Upper lobe of left lung (tissue), 6 donors: Measurements from ENCODE around the gene MAP3K2. TPM values are rescaled to one million over a fixed set of nuclear protein-coding genes. Genes with fewer than 3 reads are reported as not detected.

Experiments used
- ATAC-seq, 2 donors: fragments of 200-7000 bp; cut with Tn5 transposase; one replicate each; pipeline ENCODE4 v1.9.1; 2022; ENCODE audit warnings: mild to moderate bottlenecking in 2 of 2, moderate library complexity in 2 of 2; ENCODE audit not compliant: low FRiP score in 2 of 2
- DNase-seq, 2 donors: peaks; one replicate each; pipeline ENCODE4 v3.0.0-alpha.2; 2019 to 2020
- H3K27ac ChIP-seq, 4 donors: fragments of 200-600 bp; sonication (generic); one replicate each; pipeline ENCODE4 v1.5.1; 2016 to 2019
- H3K27me3 ChIP-seq, 4 donors: fragments of 200-600 bp; sonication (generic); one replicate each; pipeline ENCODE4 v1.5.1; 2017 to 2019
- H3K36me3 ChIP-seq, 4 donors: fragments of 200-600 bp; sonication (generic); one replicate each; pipeline ENCODE4 v1.5.1; 2016 to 2019
- H3K4me1 ChIP-seq, 4 donors: fragments of 200-600 bp; sonication (generic); one replicate each; pipeline ENCODE4 v1.5.1; 2018 to 2019
- H3K4me3 ChIP-seq, 4 donors: fragments of 200-600 bp; sonication (generic); one replicate each; pipeline ENCODE4 v1.5.1; 2017 to 2019; ENCODE audit warnings: mild to moderate bottlenecking in 2 of 4, moderate library complexity in 1 of 4
- H3K9me3 ChIP-seq, 4 donors: fragments of 200-600 bp; sonication (generic); one replicate each; pipeline ENCODE4 v1.5.1; 2018 to 2019
- EP300 ChIP-seq, 4 donors: sonication (generic); formaldehyde crosslinking; IDR thresholded peaks; one replicate each; pipeline ENCODE4 v1.5.1; 2017; ENCODE audit warnings: antibody characterized with exemption in 4 of 4, control low read depth in 2 of 4
- POLR2A ChIP-seq, 4 donors: fragments of 450-650 bp; IDR thresholded peaks; one replicate each; pipeline ENCODE4 v1.5.1; 2016 to 2017; ENCODE audit warnings: antibody characterized with exemption in 4 of 4, mild to moderate bottlenecking in 2 of 4
- POLR2AphosphoS5 ChIP-seq, 2 donors: sonication (generic); formaldehyde crosslinking; IDR thresholded peaks; one replicate each; pipeline ENCODE4 v1.5.1; 2017; ENCODE audit warnings: antibody characterized with exemption in 2 of 2
- WGBS, 2 donors: methylation state at CpG; one replicate each; pipeline ENCODE4 v1.1.5; 2017 to 2018; 5-methylcytosine and 5-hydroxymethylcytosine counted together
- total RNA-seq, 6 donors: library from RNA; depleted of rRNA in 4 of 6; stranded (reverse); fragments of >200 nt in 4 of 6; gene quantifications; one replicate each; pipeline versions ENCODE4 v1.1.0 to v1.2.1, GENCODE V29; 2016 to 2021
- TF ChIP-seq, protein P1 (sequence below), 6 experiments: fragments of 450-650 bp in 4 of 6; fragments of 200-600 bp in 2 of 6; sonication (generic) in 2 of 6; IDR thresholded peaks; one replicate each; pipeline ENCODE4 v1.5.1; 2016 to 2019; ENCODE audit warnings: antibody characterized with exemption in 6 of 6
- donor health status: DM: no; HTN: no; CAD: no; lungs with moderate emphysema.
- donor health status: DM: no; HTN: yes; CAD: no; lungs with severe emphysema.

Gene MAP3K2
- total RNA-seq, 6 donors from 2014 or later, result 43.0 to 79.2 (median 66.9) TPM

DNA sequence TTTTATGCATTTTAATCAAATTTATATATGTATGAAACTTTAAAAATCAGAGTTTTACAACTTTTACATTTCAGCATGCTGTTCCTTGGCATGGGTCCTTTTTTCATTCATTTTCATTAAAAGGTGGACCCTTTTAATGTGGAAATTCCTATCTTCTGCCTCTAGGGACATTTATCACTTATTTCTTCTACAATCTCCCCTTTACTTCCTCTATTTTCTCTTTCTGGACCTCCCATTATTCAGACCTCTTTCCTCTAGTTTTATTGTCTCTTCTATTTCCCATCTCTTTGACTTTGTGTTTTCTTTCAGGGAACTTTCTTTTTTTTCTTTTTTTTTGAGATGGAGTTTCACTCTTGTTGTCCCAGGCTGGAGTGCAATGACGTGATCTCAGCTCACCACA is 36.1 kb upstream of the MAP3K2 start:
- H3K27me3 ChIP-seq, result peaks cover 0 to 21% (median 8%) of the 10 kb centered on the region in 4 donors
- H3K36me3 ChIP-seq, result no peaks in the 10 kb centered on the region
- no peak overlapping the region for H3K27ac ChIP-seq
- DNase-seq (no peak), ATAC-seq (no peak)
- H3K4me3 ChIP-seq, result peak overlapping the region in 3 of 4 donors; percentile 26 to 43 (median 29)
- H3K9me3 ChIP-seq, result no peaks in the 10 kb centered on the region
- peaks cover 11 to 18% (median 14%) of the 10 kb centered on the region in 4 donors for H3K4me1 ChIP-seq
- WGBS, 2 donors, result 45 to 69% methylated on average over 1 of the region's 1 CpG
- TF ChIP-seq, protein P1, sequence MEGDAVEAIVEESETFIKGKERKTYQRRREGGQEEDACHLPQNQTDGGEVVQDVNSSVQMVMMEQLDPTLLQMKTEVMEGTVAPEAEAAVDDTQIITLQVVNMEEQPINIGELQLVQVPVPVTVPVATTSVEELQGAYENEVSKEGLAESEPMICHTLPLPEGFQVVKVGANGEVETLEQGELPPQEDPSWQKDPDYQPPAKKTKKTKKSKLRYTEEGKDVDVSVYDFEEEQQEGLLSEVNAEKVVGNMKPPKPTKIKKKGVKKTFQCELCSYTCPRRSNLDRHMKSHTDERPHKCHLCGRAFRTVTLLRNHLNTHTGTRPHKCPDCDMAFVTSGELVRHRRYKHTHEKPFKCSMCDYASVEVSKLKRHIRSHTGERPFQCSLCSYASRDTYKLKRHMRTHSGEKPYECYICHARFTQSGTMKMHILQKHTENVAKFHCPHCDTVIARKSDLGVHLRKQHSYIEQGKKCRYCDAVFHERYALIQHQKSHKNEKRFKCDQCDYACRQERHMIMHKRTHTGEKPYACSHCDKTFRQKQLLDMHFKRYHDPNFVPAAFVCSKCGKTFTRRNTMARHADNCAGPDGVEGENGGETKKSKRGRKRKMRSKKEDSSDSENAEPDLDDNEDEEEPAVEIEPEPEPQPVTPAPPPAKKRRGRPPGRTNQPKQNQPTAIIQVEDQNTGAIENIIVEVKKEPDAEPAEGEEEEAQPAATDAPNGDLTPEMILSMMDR (IDR thresholded peaks at IDR 0.05), result peak in 1 of 6 experiments; percentile 5
- no peak for TF ChIP-seq EP300 (IDR thresholded peaks at IDR 0.05)
- no peak for TF ChIP-seq POLR2AphosphoS5 (IDR thresholded peaks at IDR 0.05)
- TF ChIP-seq POLR2A (IDR thresholded peaks at IDR 0.05), result no peak

DNA sequence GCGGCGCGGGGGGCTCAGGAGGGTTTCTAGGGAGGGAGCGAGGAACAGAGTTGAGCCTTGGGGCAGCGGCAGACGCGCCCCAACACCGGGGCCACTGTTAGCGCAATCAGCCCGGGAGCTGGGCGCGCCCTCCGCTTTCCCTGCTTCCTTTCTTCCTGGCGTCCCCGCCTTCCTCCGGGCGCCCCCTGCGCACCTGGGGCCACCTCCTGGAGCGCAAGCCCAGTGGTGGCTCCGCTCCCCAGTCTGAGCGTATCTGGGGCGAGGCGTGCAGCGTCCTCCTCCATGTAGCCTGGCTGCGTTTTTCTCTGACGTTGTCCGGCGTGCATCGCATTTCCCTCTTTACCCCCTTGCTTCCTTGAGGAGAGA is 35.7 kb upstream of the MAP3K2 start:
- Histone ChIP-seq H3K4me3 (peak overlapping the region in 3 of 4 donors; percentile 26 to 43 (median 29)), H3K27ac (no peak overlapping the region), H3K9me3 (no peaks in the 10 kb centered on the region), H3K4me1 (peaks cover 11 to 18% (median 14%) of the 10 kb centered on the region in 4 donors), H3K36me3 (no peaks in the 10 kb centered on the region), H3K27me3 (peaks cover 0 to 21% (median 8%) of the 10 kb centered on the region in 4 donors)
- 3 to 7% methylated on average over 17 to 29 of the region's 29 CpGs for WGBS, 2 donors
- TF ChIP-seq, protein P1 (IDR thresholded peaks at IDR 0.05), result no peak
- no peak for TF ChIP-seq POLR2A (IDR thresholded peaks at IDR 0.05)
- no peak for TF ChIP-seq POLR2AphosphoS5 (IDR thresholded peaks at IDR 0.05)
- no peak for TF ChIP-seq EP300 (IDR thresholded peaks at IDR 0.05)
- DNase-seq, result peak in 1 of 2 donors; percentile 85
- ATAC-seq, result peak in 1 of 2 donors; percentile 30

DNA sequence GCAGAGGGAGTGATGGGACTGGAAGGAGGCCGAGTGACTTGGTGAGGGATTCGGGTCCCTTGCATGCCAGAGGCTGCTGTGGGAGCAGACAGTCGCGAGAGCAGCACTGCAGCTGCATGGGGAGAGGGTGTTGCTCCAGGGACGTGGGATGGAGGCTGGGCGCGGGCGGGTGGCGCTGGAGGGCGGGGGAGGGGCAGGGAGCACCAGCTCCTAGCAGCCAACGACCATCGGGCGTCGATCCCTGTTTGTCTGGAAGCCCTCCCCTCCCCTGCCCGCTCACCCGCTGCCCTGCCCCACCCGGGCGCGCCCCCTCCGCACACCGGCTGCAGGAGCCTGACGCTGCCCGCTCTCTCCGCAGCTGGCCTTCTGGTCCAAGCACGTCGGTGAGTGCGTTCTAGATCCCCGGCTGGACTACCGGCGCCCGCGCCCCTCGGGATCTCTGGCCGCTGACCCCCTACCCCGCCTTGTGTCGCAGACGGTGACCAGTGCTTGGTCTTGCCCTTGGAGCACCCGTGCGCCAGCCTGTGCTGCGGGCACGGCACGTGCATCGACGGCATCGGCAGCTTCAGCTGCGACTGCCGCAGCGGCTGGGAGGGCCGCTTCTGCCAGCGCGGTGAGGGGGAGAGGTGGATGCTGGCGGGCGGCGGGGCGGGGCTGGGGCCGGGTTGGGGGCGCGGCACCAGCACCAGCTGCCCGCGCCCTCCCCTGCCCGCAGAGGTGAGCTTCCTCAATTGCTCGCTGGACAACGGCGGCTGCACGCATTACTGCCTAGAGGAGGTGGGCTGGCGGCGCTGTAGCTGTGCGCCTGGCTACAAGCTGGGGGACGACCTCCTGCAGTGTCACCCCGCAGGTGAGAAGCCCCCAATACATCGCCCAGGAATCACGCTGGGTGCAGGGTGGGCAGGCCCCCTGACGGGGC is 35.0 kb upstream of the MAP3K2 start:
- TF ChIP-seq EP300 (IDR thresholded peaks at IDR 0.05) (no peak), POLR2AphosphoS5 (IDR thresholded peaks at IDR 0.05) (no peak), POLR2A (IDR thresholded peaks at IDR 0.05) (no peak)
- TF ChIP-seq, protein P1 (IDR thresholded peaks at IDR 0.05), result no peak
- peaks cover 0 to 21% (median 8%) of the 10 kb centered on the region in 4 donors for H3K27me3 ChIP-seq
- no peaks in the 10 kb centered on the region for H3K9me3 ChIP-seq
- no peak overlapping the region for H3K27ac ChIP-seq
- H3K36me3 ChIP-seq, result no peaks in the 10 kb centered on the region
- 6 to 31% methylated on average over 6 to 18 of the region's 73 CpGs for WGBS, 2 donors
- peak; percentile 54 to 88 for DNase-seq
- peaks cover 11 to 18% (median 14%) of the 10 kb centered on the region in 4 donors for H3K4me1 ChIP-seq
- H3K4me3 ChIP-seq, result peak overlapping the region in 3 of 4 donors; percentile 26 to 43 (median 29)
- peak in 1 of 2 donors; percentile 45 for ATAC-seq

GRCh38 chr2:127421871-127422558 is 34.2 kb upstream of the MAP3K2 start:
- DNase-seq, result no peak

More at GRCh38 chr2:127421871-127422558, 34.2 kb upstream of the MAP3K2 start:
- H3K4me1 ChIP-seq, result peaks cover 11 to 19% (median 14%) of the 10 kb centered on the region in 4 donors
- 61 to 72% methylated on average over 5 to 16 of the region's 16 CpGs for WGBS, 2 donors
- no peak for ATAC-seq
- H3K27me3 ChIP-seq, result peaks cover 0 to 21% (median 8%) of the 10 kb centered on the region in 4 donors
- no peak overlapping the region for H3K27ac ChIP-seq
- no peaks in the 10 kb centered on the region for H3K9me3 ChIP-seq
- no peak for TF ChIP-seq POLR2A (IDR thresholded peaks at IDR 0.05)
- no peak for TF ChIP-seq EP300 (IDR thresholded peaks at IDR 0.05)
- no peaks in the 10 kb centered on the region for H3K36me3 ChIP-seq
- no peak overlapping the region for H3K4me3 ChIP-seq
